ENCODE data around the gene ZNF710.
"Not testable (repeated sequence)": the region's sequence is repeated elsewhere in the genome, so short reads cannot be mapped to it uniquely, and the experiment has no call there.

ZNF710 gene

DNA sequence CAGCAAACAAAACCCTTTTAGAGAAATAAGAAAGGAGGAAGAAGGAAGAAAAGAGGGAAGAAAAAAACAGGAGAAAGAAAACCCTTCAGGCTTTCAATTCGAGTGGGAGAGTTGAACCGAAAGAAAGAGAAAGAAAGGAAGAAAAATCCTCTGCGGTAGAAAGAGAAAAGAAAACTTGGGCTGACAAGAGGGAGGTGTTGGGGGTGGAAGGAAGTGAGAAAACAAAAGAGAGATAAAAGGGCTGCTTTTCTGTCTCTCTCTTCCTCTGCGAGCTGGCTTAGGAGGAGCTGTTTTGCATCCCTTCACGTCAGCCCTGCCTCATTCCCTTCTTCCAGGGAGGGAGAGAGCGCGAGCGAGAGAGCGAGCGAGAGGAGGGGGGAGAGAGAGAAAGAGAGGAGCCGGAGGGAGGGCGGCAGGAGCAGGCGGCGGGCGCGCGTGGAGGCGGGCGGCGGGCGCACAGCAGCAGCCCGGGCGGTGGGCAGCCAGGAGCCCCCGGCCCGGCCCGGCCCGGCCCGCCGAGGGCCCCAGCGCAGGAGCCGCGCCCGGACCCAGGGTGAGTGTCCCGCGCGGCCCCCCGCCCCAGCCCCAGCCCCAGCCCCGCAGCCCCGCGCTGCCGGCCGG, at the start of gene ZNF710:
TSS of gene ZNF710 (plus strand) at position 263 of the 621 bp plus-strand sequence. CDS start 65,814 bp downstream, outside the sequence.
- peak; percentile 90 for DNase-seq (ENCODE audit: low spot score)

DNA sequence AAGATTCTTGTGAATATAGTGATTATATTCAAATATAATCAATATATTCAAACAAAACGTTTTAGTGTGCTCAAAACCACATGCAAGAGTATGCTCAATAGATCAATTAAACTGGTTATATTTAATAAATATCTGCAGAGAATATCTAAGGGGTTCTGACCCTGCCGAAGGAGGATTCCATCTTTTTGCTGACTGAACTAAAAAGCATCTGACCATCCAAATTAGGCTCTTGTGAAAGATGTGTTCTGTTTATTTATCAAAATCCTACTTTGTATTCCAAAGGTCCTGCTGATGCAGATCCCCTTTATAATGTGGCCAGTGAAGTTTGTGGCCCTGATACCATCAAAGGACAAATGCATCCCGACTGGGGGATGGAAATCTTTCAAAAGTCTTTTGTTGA, 46.6 kb upstream of the ZNF710 start:
- no peak for DNase-seq (ENCODE audit: low spot score)

DNA sequence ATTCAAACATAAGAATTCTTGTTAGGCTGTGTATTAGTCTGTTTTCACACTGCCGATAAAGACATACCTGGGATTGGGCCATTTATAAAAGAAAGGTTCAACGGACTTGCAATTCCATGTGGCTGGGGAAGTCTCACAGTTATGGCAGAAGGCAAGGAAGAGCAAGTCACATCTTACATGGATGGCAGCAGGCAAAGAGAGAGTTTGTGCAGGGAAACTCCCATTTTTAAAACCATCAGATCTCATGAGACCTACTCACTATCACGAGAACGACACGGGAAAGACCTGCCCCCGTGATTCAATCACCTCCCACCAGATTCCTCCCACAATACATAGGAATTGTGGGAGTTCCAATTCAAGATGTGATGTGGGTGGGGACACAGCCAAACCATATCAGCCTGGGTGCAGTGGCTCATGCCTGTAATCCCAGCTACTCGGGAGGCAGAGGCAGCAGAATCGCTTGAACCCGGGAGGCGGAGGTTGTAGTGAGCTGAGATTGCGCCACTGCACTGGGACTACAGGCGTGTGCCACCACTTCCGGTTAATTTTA, 45.6 kb upstream of the ZNF710 start:
- DNase-seq (ENCODE audit: low spot score), result not testable (repeated sequence)

GRCh38 chr15:89958107-89958805, 42.9 kb upstream of the ZNF710 start:
- no peak for DNase-seq (ENCODE audit: low spot score)

DNA sequence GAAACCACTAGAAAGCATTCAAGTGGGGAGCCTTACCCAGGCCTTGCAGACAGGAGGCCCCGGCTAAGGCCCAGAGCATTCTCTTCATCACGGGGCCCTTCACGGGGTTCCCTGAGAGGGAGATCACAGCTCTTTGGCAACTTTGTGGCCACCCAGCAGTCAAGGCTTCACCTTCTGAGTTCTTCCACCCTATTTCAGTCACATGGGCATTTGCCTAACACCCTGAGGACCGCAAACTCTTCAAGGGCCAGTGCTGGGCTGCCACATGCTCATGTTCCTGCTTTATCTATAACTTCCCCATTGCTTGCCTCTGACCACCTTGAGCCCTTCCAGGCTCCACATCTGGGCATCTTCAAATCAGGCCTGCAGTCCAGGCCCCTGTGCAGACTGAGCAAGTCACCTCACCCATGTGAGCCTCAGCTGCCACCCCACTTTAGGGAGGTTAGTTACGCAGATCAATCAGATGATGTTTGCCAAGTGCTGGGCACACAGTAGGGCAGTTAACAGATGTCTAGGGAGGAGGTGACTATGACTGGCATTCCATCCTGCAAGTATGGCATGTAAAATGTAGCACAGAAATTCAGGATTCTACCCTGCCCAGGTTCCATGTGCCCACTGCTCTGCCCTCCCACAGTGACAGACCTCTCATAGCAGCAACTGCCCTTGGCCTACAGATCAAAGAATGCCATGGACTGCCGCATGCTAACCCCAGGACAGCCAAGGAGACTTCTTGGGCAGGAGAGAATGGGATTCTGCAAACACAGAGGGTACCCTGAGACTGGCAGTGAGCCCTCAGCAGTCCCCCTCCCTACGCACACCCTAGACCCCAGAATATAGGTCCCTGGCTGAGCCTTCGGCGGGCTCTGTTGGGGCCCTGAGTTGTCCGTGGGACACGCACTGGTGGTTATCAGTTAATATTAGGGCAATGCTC, 37.6 kb upstream of the ZNF710 start:
- DNase-seq (ENCODE audit: low spot score), result no peak

GRCh38 chr15:89964232-89964954, 36.7 kb upstream of the ZNF710 start:
- DNase-seq (ENCODE audit: low spot score), result no peak

DNA sequence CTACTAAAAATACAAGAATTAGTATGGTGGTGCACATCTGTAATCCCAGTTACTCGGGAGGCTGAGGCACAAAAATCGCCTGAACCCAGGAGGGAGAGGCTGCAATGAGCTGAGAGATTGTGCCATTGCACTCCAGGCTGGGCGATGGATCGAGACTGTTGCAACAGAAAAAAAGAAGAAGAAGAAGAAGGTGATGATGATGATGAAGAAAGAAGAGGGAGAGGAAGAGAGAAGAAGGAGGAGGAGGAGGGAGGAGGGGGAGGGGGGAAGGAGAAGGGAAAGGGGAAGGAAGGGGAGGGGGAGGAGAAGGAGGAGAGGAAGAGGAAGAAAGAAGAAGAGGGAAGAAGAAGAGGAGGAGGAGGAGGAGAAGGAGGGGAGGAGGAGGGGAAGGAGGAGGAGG, 33.2 kb upstream of the ZNF710 start:
- no peak for DNase-seq (ENCODE audit: low spot score)

- peak; percentile 88 for DNase-seq (ENCODE audit: low spot score)
Observed at GRCh38 chr15:89971592-89971997, 29.5 kb upstream of the ZNF710 start.

- DNase-seq (ENCODE audit: low spot score), result no peak
Observed at GRCh38 chr15:89972085-89972484, 29.0 kb upstream of the ZNF710 start.

GRCh38 chr15:89975482-89976245, 25.5 kb upstream of the ZNF710 start:
- no peak for DNase-seq (ENCODE audit: low spot score)

GRCh38 chr15:89976246-89976600, 24.9 kb upstream of the ZNF710 start:
- DNase-seq (ENCODE audit: low spot score), result no peak

- DNase-seq (ENCODE audit: low spot score), result not testable (repeated sequence)
Observed at GRCh38 chr15:89977836-89978235, 23.3 kb upstream of the ZNF710 start.

DNA sequence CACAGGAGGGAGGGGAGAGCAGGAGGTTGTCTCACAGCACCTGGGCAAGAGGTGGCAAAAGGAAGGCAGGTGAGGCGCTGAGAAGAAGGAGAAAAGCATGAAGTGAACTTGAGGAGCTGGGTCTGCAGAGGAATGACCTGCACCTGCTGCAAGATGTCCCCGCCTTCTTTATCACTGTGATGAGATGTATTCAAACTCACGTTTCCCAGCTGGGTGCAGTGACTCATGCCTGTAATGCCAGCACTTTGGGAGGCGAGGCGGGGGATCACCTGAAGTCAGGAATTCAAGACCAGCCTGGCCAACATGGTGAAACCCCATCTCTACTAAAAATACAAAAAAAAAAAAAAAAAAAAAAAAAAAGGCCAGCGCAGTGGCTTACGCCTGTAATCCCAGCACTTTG, 22.2 kb upstream of the ZNF710 start:
- DNase-seq (ENCODE audit: low spot score), result no peak

DNA sequence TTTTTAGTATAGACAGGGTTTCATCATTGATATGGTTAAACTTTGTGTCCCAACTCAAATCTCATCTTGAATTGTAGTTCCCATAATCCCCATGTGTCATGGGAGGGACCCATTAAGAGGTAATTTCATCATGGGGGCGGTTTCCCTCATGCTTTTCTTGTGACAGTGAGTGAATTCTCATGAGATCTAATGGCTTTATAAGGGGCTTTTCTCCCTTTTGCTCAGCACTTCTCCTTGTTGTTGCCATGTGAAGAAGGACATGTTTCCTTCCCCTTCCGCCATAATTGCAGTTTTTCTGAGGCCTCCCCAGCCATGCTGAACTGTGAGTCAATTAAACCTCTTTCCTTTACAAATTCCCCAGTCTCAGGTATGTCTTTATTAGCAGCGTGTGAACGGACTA, 20.2 kb upstream of the ZNF710 start:
- no peak for DNase-seq (ENCODE audit: low spot score)

DNA sequence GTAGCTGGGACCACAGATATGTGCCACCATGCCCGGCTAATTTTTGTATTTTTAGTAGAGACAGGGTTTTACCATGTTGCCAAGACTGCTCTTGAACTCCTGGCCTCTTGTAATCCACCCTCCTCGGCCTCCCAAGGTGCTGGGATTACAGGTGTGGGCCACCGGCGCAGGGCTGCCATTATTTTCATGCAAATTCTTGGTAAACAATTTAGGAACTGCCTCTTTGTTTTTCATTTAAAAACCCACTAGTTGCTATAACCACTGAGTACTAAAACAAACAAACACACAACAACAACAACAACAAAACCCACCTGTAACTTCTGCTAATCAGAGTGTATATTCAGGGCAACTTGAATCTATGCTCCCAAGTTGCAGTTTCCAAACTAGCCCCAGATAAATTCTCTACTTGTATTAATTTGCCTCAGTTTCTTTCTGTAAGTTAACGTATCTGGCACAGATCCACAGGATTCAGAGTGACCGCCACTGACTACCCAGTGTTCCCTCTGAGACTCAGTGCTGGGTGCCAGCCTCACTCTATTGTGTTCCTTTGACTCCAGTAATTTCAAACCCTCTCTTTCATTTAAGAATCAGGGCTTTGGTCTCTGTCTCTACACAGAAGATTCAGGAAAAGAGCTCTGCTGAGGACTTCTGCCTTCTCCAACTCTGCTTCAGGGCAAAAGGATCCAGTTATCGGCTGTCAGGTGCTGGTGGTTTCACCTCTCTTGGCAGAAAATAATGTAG, 18.6 kb upstream of the ZNF710 start:
- no peak for DNase-seq (ENCODE audit: low spot score)

GRCh38 chr15:89984001-89984400, 17.1 kb upstream of the ZNF710 start:
- DNase-seq (ENCODE audit: low spot score), result no peak

DNA sequence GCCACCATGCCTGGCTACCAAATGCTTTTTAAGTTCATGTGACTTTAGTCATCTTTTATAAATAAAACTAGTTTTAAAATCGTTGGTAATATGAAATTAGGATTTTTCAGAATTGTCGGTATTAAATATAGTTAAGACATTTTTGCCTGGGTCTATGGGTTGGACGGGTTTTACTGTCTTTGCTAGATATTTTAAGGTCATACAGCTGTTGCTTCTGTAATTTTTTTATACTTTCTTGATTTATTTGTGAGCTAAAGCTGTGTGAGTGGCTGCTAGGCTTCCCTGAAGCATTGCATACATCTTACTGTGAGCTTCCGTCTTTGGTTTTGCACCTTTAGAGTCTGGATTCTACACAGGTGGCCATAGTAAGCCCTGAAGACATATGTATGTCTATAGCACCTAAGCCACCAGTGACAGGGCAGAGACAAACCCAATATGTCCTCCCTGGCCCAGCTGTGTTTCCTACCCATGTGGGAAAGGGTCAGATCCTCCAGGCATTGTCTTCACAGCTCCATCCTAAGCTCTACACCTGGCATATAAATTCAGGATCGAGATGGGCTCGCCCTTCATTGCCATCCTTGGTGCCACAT, 16.6 kb upstream of the ZNF710 start:
- DNase-seq (ENCODE audit: low spot score), result no peak

- DNase-seq (ENCODE audit: low spot score), result no peak
Observed at GRCh38 chr15:89985111-89985510, 16.0 kb upstream of the ZNF710 start.

DNA sequence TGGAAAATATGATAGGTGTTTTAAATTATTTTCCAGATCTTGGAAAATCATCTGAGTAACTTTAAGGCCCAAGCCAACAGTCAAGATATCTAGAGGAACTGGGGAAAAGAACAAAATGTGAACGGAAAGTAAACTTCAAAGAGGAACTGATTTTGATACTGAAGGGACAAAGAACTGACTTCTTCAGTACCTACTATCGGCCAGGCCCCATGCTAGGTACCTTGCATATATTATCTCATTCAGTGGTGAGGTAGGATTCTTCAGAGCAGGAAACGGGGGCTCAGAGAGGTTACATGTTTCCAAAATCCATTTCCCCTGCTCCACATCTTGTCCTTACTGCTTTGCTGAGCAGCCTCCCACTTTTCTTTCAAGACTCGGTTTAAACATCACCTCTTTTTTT, 9.8 kb upstream of the ZNF710 start:
- no peak for DNase-seq (ENCODE audit: low spot score)

DNA sequence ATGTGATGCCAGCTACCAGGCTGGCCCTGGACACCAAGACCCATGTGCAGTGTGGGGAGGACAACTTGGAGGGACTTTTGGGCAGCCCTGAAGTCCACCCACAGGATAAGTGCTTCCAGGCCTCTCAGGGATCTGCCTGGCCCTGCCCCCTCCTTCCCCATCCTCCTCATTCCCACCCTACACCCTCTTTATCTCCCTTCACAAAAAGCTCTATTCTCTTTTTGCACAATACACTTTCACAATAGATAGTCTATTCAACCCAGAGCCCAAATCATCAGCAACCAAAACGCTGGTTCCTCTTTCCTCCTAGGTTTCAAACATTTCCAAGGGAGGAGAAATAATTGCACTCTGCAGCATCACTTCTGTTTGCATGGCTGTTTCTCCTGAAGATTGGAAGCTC, 7.8 kb upstream of the ZNF710 start:
- DNase-seq (ENCODE audit: low spot score), result no peak
